Keratinocyte (primary cell): Measurements from ENCODE around the gene GCNT2. TPM values are rescaled to one million over a fixed set of nuclear protein-coding genes. Genes with fewer than 3 reads are reported as not detected.

Experiments
- DNase-seq: peaks from one replicate; pipeline ENCODE4 v3.0.0-alpha.2; 2011; ENCODE audit warnings: low read depth, missing footprints, low spot score
- FAIRE-seq: peaks from 2 replicates; lab custom pipeline; 2011; peaks lifted over from hg19 to GRCh38; lab: Jason Lieb, UNC
- H2AFZ ChIP-seq: 2 replicates; pipeline ENCODE4 v1.6.0; 2012; ENCODE audit warnings: low read length, control low read depth, inconsistent platforms; ENCODE audit not compliant: control insufficient read depth
- H3K27ac ChIP-seq: 2 replicates; pipeline ENCODE4 v1.5.1; 2011; ENCODE audit warnings: low read length; ENCODE audit not compliant: control insufficient read depth, insufficient read depth
- H3K27me3 ChIP-seq: 3 replicates; pipeline ENCODE4 v1.6.0; 2011; ENCODE audit warnings: low read length; ENCODE audit not compliant: control insufficient read depth, insufficient read depth; ENCODE audit errors: extremely low read depth
- H3K36me3 ChIP-seq, 2 experiments: 2 replicates in 1 of 2; 3 replicates in 1 of 2; pipeline ENCODE4 v1.5.1; 2011; ENCODE audit warnings: low read length in 2 of 2, mild to moderate bottlenecking in 1 of 2; ENCODE audit not compliant: control insufficient read depth in 2 of 2, insufficient read depth in 2 of 2; ENCODE audit errors: extremely low read depth in 1 of 2
- H3K4me1 ChIP-seq: 3 replicates; pipeline ENCODE4 v1.5.1; 2011; ENCODE audit warnings: low read length; ENCODE audit not compliant: control insufficient read depth, insufficient read depth; ENCODE audit errors: extremely low read depth
- H3K4me2 ChIP-seq: 3 replicates; pipeline ENCODE4 v1.6.0; 2011; ENCODE audit warnings: low read depth, low read length; ENCODE audit not compliant: control insufficient read depth, insufficient read depth; ENCODE audit errors: extremely low read depth
- H3K4me3 ChIP-seq, 3 experiments: fragments of 200-600 bp in 1 of 3; sonication (generic) in 1 of 3; 2 replicates in 2 of 3; 3 replicates in 1 of 3; pipeline ENCODE4 v1.5.1; 2011 to 2016; ENCODE audit warnings: low read length in 3 of 3, mild to moderate bottlenecking in 3 of 3, control low read depth in 2 of 3, inconsistent platforms in 1 of 3, low read depth in 1 of 3, mixed read lengths in 1 of 3, mixed run types in 1 of 3, moderate library complexity in 1 of 3; ENCODE audit not compliant: control insufficient read depth in 2 of 3, insufficient read depth in 2 of 3; ENCODE audit errors: extremely low read depth in 1 of 3
- H3K79me2 ChIP-seq: 2 replicates; pipeline ENCODE4 v1.6.0; 2012; ENCODE audit warnings: low read length; ENCODE audit not compliant: control insufficient read depth, insufficient read depth
- H3K9ac ChIP-seq: 3 replicates; pipeline ENCODE4 v1.6.0; 2011; ENCODE audit warnings: low read length; ENCODE audit not compliant: control insufficient read depth, insufficient read depth; ENCODE audit errors: extremely low read depth
- H3K9me1 ChIP-seq: 3 replicates; pipeline ENCODE4 v1.6.0; 2011; ENCODE audit warnings: low read length; ENCODE audit not compliant: control insufficient read depth, insufficient read depth; ENCODE audit errors: extremely low read depth
- H3K9me3 ChIP-seq: 2 replicates; pipeline ENCODE4 v1.5.1; 2012; ENCODE audit warnings: low read depth, low read length; ENCODE audit not compliant: control insufficient read depth
- H4K20me1 ChIP-seq: 3 replicates; pipeline ENCODE4 v1.6.0; 2011; ENCODE audit warnings: low read length; ENCODE audit not compliant: control insufficient read depth, insufficient read depth; ENCODE audit errors: extremely low read depth
- EZH2 ChIP-seq: IDR thresholded peaks from one replicate; pipeline ENCODE4 v1.6.1; 2012; ENCODE audit warnings: inconsistent platforms, mild to moderate bottlenecking, low read length, moderate library complexity
- dilution Hi-C: fragments of 300-500 bp; cut with MboI; formaldehyde crosslinking; loops from one replicate; pipeline ENCODE4 v1.7.0; 2020; ENCODE audit warnings: low sequenced_read_pairs; ENCODE audit not compliant: extremely low pct_ligation_motif_present
- polyA plus RNA-seq, 5 experiments: library from polyadenylated mRNA; depleted of rRNA in 3 of 5; stranded (reverse) in 3 of 5; stranded (forward) in 1 of 5; unstranded in 1 of 5; fragments of >200 nt; gene quantifications; 1 replicate in 1 of 5; 2 replicates in 3 of 5; 3 replicates in 1 of 5; pipeline versions ENCODE4 v1.2.1 to v1.2.3, GENCODE V29; 2011 to 2012; ENCODE audit warnings: missing spikeins in 2 of 5, low read depth in 1 of 5, low replicate concordance in 1 of 5
- TF ChIP-seq, protein P1 (sequence below), 3 experiments: IDR thresholded peaks in 1 of 3; conservative IDR thresholded peaks in 1 of 3; optimal IDR thresholded peaks in 1 of 3; 2 replicates in 2 of 3; 3 replicates in 1 of 3; pipeline versions ENCODE3 to v1.5.1; 2011; ENCODE audit warnings: low read length in 3 of 3, mild to moderate bottlenecking in 3 of 3, moderate library complexity in 2 of 3, control low read depth in 1 of 3, inconsistent platforms in 1 of 3; ENCODE audit not compliant: insufficient read depth in 2 of 3; ENCODE audit errors: extremely low read depth in 1 of 3

The GCNT2 gene
- polyA plus RNA-seq, 1 donor (not counting 4 experiments of a cell fraction or from before 2014, with no cell fraction given): 7.3 TPM

DNA sequence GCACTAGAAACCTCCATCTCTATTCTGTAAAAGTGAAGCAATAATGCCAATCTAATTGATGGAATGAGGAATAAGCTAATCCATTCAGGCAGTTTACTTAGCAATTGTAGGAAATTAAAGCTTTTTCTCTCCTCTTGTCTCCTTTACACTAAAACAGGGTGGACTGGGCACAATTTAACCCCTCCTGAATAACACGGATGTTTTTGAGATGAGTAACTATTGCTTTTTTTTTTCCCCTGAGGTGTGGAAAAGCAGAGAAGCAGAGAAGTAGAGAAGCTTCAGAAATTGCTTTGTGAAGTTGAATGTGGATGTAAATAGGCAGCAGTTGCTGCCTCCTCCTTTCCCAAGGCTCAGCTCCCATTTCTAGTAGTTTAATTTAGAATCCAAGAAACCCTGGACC is 40.0 kb upstream of the GCNT2 start:
- H3K79me2 ChIP-seq: no peaks in the 10 kb centered on the region
- no peaks in the 10 kb centered on the region for H3K9me3 ChIP-seq
- peak overlapping the region; percentile 37 for H2AFZ ChIP-seq
- DNase-seq (no peak), FAIRE-seq (no peak)
- H3K27ac ChIP-seq: peak overlapping the region; percentile 47
- H3K27me3 ChIP-seq: no peaks in the 10 kb centered on the region
- no peak overlapping the region for H3K9ac ChIP-seq
- dilution Hi-C loops: no loop called here
- peak overlapping the region; percentile 58 for H3K4me2 ChIP-seq
- H3K36me3 ChIP-seq: no peaks in the 10 kb centered on the region
- H4K20me1 ChIP-seq: no peaks in the 10 kb centered on the region
- peaks cover 10% of the 10 kb centered on the region for H3K4me1 ChIP-seq
- no peak for TF ChIP-seq EZH2
- TF ChIP-seq, protein P1, sequence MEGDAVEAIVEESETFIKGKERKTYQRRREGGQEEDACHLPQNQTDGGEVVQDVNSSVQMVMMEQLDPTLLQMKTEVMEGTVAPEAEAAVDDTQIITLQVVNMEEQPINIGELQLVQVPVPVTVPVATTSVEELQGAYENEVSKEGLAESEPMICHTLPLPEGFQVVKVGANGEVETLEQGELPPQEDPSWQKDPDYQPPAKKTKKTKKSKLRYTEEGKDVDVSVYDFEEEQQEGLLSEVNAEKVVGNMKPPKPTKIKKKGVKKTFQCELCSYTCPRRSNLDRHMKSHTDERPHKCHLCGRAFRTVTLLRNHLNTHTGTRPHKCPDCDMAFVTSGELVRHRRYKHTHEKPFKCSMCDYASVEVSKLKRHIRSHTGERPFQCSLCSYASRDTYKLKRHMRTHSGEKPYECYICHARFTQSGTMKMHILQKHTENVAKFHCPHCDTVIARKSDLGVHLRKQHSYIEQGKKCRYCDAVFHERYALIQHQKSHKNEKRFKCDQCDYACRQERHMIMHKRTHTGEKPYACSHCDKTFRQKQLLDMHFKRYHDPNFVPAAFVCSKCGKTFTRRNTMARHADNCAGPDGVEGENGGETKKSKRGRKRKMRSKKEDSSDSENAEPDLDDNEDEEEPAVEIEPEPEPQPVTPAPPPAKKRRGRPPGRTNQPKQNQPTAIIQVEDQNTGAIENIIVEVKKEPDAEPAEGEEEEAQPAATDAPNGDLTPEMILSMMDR (optimal IDR thresholded peaks at IDR 0.05 in 1 of 3, IDR thresholded peaks at IDR 0.05 in 1 of 3, conservative IDR thresholded peaks at IDR 0.05 in 1 of 3; ENCODE audit: extremely low read depth in 1 of 3, insufficient read depth in 2 of 3, low read length in 3 of 3): no peak
- H3K9me1 ChIP-seq: no peaks in the 10 kb centered on the region
- peak overlapping the region in 1 of 3 experiments; percentile 40 for H3K4me3 ChIP-seq

DNA sequence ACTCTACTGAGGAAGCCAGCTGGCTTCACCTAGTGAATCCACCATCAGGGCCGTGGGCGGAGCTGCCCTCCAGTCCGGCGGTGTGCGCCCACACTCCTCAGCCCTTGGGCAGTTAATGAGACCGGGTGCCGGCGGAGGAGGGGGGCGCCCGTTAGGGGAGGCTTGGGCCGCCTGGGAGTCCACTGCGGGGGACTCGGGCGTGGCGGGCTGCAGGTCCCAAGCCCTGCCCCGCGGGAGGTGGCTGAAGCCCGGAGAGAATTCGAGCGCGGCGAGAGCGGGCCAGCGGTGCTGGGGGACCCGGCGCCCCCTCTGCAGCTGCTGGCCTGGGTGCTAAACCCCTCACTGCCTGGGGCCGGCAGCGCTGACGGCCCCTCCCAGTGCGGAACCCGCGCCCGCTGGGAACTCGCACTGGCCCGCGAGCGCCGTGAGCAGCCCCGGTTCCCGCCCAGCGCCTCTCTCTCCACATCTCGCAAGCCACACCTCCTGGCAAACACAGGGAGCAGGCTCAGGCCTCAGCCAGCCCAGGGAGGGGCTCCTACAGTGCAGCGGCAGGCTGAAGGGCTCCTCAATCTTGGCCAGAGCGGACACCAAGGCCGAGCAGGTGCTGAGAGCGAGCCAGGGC is 38.4 kb upstream of the GCNT2 start:
- Histone ChIP-seq H3K9me1 (no peaks in the 10 kb centered on the region), H2AFZ (no peak overlapping the region), H3K4me2 (no peak overlapping the region), H3K9me3 (no peaks in the 10 kb centered on the region), H3K27me3 (no peaks in the 10 kb centered on the region), H4K20me1 (no peaks in the 10 kb centered on the region), H3K79me2 (no peaks in the 10 kb centered on the region), H3K36me3 (no peaks in the 10 kb centered on the region), H3K9ac (no peak overlapping the region), H3K4me1 (peaks cover 10% of the 10 kb centered on the region), H3K27ac (no peak overlapping the region), H3K4me3 (no peak overlapping the region)
- dilution Hi-C loops: no loop called here
- TF ChIP-seq EZH2: no peak
- TF ChIP-seq, protein P1 (optimal IDR thresholded peaks at IDR 0.05 in 1 of 3, IDR thresholded peaks at IDR 0.05 in 1 of 3, conservative IDR thresholded peaks at IDR 0.05 in 1 of 3; ENCODE audit: extremely low read depth in 1 of 3, insufficient read depth in 2 of 3, low read length in 3 of 3): no peak
- FAIRE-seq: no peak
- no peak for DNase-seq
